Stimulated activated naive CD8-positive, alpha-beta T cell treated with anti-CD3 and anti-CD28 coated beads, Interleukin-15, amount 100 ng/mL, for 72 hours (primary cell): ENCODE data around the gene SLK.
A peak's percentile ranks its signal among the peaks of the same experiment; 100 is the strongest.

Experiments
- ATAC-seq: fragments of 150-1000 bp; cut with Tn5 transposase; 2 replicates; pipeline ENCODE4 v1.10.0; 2021; ENCODE audit warnings: mild to moderate bottlenecking, moderate library complexity
- DNase-seq, 2 donors: peaks; one replicate each; pipeline ENCODE4 v3.0.0; 2021 to 2022
- H3K27ac Mint-ChIP-seq, 2 donors: one replicate each; pipeline ENCODE4 v1.8.0; 2022; ENCODE audit warnings: mild to moderate bottlenecking in 2 of 2, mixed read lengths in 2 of 2, moderate library complexity in 2 of 2
- H3K27me3 Mint-ChIP-seq: one replicate; pipeline ENCODE4 v1.8.0; 2022; ENCODE audit warnings: mixed read lengths
- H3K4me1 Mint-ChIP-seq: one replicate; pipeline ENCODE4 v1.8.0; 2022; ENCODE audit warnings: mild to moderate bottlenecking, mixed read lengths
- H3K4me3 Mint-ChIP-seq, 2 donors: one replicate each; pipeline ENCODE4 v1.8.0; 2022; ENCODE audit warnings: mild to moderate bottlenecking in 2 of 2, mixed read lengths in 2 of 2, moderate library complexity in 1 of 2
- H3K9me3 Mint-ChIP-seq, 2 donors: one replicate each; pipeline ENCODE4 v1.8.0; 2022; ENCODE audit warnings: mixed read lengths in 2 of 2

The SLK gene

DNA sequence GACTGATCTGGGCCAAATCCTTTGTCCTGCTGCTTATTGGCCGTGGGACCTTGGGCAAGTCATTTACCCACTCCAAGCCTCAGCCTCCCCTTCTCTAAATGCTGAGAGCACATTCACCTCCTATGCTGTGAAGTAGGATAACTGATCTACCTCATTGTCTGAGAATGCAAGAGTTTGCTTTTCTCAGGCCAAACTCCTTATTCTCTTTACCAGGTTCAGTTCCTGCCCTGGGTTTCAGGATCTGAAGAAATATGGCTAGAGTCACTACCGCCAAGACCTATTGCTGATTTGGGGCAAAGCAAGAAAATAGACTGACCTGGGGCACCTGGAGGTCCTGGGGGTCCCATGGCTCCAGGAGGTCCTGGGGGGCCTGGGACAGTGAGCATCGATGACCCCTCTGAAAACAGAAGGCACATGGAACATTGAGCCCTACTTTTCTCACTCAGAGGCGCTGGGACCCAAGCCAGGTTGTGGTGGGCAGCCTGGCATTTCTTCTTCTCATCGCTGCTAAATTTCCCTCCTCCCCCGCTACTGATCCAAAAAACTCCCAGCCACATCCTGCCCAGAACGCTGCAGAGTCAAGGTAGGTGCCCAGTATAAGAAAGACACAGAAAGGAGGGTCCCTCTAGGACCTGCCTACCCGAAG, 76.4 kb downstream of the SLK start:
- Mint-ChIP-seq H3K27me3 (no peaks in the 10 kb centered on the region), H3K4me3 (no peak overlapping the region), H3K9me3 (no peaks in the 10 kb centered on the region), H3K4me1 (peaks cover 6% of the 10 kb centered on the region), H3K27ac (peak overlapping the region; percentile 42 to 57)
- ATAC-seq (peak; percentile 36), DNase-seq (no peak)

DNA sequence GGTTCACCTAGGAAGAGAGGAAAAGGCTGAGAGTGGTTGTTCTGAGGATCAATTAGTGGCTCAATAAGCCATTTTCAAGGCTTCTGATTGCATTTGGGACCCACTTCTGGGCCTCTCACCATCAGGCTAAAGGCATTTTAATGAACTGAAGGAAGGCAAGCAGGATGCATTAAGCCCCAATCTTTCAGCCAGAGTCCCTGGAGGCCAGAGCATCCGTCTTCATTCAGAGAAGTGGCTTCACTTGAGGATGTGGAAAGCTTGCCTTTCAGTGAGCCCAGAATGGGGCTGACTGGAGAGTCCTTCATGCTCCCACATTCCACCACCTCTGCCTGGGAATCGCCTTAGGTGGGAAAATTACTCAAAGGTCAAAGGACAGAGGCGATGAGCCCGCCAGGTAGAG, 76.9 kb downstream of the SLK start:
- H3K4me1 Mint-ChIP-seq, result peaks cover 6% of the 10 kb centered on the region
- H3K9me3 Mint-ChIP-seq, result no peaks in the 10 kb centered on the region
- H3K27ac Mint-ChIP-seq, result peak overlapping the region in 1 of 2 donors; percentile 21
- ATAC-seq (no peak), DNase-seq (no peak)
- no peak overlapping the region for H3K4me3 Mint-ChIP-seq
- no peaks in the 10 kb centered on the region for H3K27me3 Mint-ChIP-seq

DNA sequence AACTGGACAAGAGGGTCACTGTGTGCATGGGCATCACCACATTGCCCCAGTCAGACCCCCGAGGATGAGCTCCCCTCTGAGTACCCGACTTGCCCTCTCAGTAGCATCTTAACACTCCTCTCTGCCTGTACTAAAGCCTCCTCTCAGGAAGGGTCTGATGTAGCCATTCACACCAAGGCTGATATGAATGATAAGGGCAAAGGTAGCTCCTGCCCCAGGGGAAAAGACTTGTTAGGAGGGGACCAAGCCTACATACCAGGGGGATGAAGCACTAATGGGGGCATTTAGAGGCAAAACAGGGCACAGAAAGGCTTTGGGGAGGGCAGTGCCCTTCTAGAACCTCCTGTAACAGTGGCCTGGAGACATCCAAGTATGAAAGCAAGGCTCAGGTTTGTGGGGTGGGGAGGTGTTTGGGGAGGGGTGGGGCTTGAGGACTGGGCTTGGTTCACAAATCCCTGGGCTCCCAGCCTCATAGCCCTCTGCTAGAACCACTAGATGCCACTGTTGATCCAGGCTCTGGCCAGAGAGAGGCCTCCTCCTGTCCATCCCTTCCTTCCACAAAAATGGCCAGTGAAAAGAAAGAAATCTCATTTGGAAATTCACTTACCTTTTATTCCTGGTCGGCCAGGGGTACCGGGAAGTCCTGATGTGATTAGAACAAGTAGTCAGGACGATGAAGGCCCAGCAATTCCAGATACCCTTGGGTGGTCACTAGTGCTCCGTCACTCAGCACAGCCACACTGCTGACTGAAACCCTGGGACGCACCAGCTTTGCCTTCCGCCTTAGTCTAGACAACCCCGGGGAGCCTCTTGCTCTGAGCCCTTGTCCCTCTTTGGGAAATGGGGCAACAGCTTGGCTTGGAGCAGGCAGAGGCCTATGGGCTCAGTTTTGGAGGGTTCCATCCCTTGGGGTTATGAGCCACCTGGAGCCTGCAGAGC, 78.5 kb downstream of the SLK start:
- H3K27me3 Mint-ChIP-seq, result no peaks in the 10 kb centered on the region
- no peak overlapping the region for H3K4me3 Mint-ChIP-seq
- ATAC-seq (peak; percentile 55), DNase-seq (no peak)
- H3K9me3 Mint-ChIP-seq, result no peaks in the 10 kb centered on the region
- H3K27ac Mint-ChIP-seq, result no peak overlapping the region
- H3K4me1 Mint-ChIP-seq, result peaks cover 6% of the 10 kb centered on the region

DNA sequence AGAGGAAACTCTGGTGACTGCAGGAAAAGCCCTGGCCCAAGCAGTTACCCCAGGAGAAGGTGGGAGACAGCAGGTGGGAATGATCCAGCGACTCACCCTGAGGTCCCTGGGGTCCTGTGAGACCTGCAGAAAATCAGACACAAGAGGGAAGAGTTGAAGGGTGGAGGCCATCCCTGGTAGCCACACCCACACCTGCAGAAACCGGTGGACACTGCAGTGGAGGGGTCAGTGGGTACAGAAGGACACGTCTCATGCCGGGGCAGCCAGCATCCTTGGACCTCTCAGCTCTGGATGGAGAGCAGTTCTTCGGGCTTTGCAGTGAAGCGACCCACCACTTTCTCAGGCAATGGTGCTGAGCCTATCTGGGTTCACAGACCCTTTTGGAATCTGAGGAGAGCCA, 79.7 kb downstream of the SLK start:
- H3K27ac Mint-ChIP-seq, result no peak overlapping the region

DNA sequence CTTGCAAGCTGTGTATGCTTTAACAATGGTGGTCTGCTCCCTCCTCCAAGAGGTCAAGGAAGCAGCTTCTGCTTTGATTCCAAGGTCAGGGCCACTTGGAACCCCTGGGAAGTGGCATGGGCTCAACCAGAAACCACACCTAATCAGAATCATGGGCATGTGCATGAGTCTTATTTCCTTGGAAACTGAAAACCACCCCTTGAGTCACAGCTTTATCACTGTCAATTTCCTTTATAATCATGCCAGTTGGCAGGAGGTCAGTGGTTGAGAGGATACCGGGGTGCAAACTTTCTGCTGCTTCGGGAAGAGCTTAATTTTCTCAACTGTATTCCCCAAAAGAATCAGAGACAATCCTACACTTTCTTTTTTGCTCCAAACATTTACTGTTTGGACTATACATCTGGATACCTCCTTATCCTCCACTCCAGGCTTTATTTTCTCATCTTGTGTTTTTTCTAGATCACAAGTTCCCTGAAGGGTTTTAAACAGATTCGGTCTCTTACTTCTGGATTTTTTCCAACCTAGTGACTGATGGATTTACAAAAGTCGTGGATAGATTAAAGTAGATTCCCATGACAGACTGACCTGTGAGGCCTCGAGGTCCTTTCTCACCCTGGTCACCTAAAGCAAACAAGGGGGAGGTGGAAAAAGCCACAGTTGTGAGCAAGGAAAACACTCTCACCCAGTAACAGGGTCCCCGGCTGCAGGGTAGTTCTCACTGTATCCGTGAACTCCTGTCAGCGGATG, 82.7 kb downstream of the SLK start:
- Mint-ChIP-seq H3K9me3 (no peaks in the 10 kb centered on the region), H3K4me1 (no peaks in the 10 kb centered on the region), H3K27me3 (no peaks in the 10 kb centered on the region), H3K4me3 (no peak overlapping the region), H3K27ac (no peak overlapping the region)
- ATAC-seq (no peak), DNase-seq (no peak)

More for the DNA sequence above, 79.7 kb downstream of the SLK start:
- DNase-seq (no peak), ATAC-seq (no peak)
- H3K27me3 Mint-ChIP-seq, result no peaks in the 10 kb centered on the region
- H3K4me1 Mint-ChIP-seq, result peaks cover 6% of the 10 kb centered on the region
- no peaks in the 10 kb centered on the region for H3K9me3 Mint-ChIP-seq
- no peak overlapping the region for H3K4me3 Mint-ChIP-seq

DNA sequence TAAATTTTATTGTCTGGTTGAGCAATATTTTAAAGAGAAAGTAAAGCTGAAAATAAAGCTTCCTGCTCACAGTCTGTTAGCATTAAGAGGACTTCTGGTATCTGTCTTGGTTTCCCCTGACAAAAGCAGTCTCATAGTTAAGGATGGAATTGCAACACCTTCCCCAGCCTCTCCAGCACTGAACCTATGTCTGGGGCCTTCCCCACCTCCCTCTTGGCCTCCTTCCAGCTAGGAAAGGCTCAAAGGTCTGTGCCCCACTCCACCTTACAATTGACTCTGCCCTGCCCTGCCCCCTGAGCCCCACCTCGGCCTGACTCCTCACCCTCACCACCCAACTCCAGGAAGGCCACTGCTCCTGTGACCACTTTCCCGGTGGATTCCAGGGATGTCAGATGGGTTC, 85.5 kb downstream of the SLK start:
- no peaks in the 10 kb centered on the region for H3K4me1 Mint-ChIP-seq
- H3K9me3 Mint-ChIP-seq, result no peaks in the 10 kb centered on the region
- H3K27ac Mint-ChIP-seq, result no peak overlapping the region
- H3K27me3 Mint-ChIP-seq, result no peaks in the 10 kb centered on the region
- ATAC-seq (no peak), DNase-seq (no peak)
- no peak overlapping the region for H3K4me3 Mint-ChIP-seq

DNA sequence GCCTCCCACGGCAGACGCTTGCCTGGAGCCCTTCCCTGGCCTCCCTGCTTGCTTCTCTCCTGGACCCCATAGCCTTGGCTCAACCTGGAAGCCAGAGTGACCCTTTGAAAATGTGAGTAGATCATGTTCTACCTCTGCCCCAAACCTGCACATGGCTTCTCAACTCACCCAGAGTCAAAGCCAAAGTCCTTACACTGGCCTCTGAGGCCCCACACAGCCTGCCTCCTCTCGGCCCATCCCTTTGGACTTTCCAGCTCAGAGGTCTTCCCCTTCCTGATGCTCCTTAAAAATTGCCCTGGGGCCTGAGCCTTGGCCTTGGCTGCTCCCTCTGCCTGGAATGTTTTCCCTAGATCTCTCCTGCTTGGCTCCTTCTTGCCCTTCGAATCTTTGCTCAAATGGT, 86.3 kb downstream of the SLK start:
- Mint-ChIP-seq H3K27ac (peak overlapping the region; percentile 36 to 56), H3K4me3 (no peak overlapping the region), H3K27me3 (no peaks in the 10 kb centered on the region), H3K9me3 (no peaks in the 10 kb centered on the region), H3K4me1 (no peaks in the 10 kb centered on the region)
- ATAC-seq (no peak), DNase-seq (no peak)

DNA sequence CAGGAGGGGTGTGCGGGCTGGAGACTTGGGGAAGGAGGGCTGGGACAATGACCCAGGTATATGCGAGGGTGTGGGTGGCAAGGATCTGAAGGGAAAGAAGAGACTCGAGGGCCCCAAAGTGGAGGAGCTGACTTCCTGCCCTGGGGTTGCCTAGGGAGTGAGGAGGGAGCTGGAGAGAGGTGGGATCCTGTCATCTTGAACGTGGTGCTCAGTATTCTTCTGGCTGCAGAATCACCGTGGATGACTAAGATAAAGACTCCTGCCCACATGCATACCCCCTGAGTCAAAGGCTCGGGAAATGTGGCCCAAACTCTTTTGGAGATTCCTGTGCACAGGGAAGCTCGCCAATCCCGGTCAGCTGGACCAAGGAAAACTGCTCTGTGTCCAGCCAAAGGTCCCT, 87.5 kb downstream of the SLK start:
- Mint-ChIP-seq H3K4me3 (no peak overlapping the region), H3K27me3 (no peaks in the 10 kb centered on the region), H3K4me1 (no peaks in the 10 kb centered on the region), H3K27ac (peak overlapping the region in 1 of 2 donors; percentile 4), H3K9me3 (no peaks in the 10 kb centered on the region)
- DNase-seq, result no peak
- no peak for ATAC-seq

DNA sequence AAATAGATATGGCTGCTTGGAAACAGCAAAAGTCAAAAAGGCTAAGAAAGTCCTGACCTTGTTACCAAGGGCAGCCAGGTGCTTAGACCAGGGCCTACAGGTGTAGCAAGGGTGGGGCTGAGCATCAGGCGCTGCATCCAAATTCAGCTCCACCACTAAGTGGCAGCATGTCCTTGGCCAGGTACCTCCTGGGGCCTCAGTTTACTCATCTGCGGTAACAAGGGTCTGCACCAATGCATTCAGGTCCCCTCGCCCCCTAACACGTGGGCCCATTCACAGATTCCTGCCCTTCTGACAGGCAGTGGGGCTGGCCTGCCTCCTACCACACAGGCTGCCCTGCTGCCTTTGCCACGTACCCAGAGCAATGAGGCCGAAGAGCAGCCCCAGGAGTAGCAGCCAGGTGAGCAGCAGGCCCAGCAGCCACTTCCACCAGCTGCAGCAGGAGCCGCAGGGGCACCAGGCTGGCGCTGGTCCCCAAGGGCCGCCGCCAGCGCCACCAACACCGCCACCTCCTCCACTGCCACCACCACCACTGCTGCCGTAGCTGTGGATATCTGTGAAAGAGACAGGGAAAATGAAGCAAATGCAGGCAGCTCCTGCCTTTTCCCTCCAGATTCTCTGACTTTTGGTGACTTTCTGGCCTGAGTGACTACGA, 89.8 kb downstream of the SLK start:
- Mint-ChIP-seq H3K27me3 (no peaks in the 10 kb centered on the region), H3K4me1 (no peaks in the 10 kb centered on the region), H3K27ac (no peak overlapping the region), H3K4me3 (no peak overlapping the region), H3K9me3 (no peaks in the 10 kb centered on the region)
- ATAC-seq, result no peak
- DNase-seq, result no peak

DNA sequence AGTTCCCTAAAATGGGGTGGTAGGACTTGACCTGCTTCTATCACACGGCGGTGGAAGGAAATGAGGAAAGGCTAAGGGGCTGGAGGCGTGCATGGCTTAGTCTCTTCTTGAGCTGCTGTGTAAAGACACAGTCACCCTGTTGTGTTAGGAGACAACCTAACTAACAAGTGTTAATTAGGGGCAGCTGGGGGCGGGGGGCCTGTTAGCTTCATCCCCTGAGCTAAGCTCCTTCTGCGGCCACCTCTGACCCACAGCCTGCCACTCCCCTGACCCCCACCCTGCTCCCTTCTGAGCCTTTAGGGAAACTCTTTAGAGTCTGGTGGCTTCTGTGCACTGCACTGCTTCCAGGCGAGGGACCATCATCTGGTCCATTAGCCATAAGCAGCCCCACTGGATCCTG, 90.8 kb downstream of the SLK start:
- Mint-ChIP-seq H3K27ac (no peak overlapping the region), H3K9me3 (no peaks in the 10 kb centered on the region), H3K4me1 (no peaks in the 10 kb centered on the region), H3K27me3 (no peaks in the 10 kb centered on the region), H3K4me3 (no peak overlapping the region)
- DNase-seq, result no peak
- ATAC-seq, result no peak

DNA sequence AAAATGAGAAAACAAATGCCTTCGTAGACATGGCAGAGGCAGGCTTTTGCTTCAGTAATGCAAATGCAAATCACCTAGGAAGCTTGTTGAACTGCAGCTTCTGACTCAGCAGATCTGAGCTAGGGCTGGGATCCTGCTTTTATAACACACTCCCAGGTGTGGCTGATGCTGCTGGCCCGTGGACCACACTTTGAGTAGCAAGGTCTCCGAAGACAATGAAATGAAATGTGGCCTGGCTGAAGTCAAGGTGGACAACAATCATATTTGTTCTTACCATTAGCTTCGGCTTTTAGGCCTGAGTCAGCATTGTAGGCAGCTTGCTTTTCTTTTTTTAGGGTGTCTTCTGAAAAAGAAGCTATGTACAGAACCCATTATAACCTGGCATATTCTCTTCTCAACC, 92.4 kb downstream of the SLK start:
- H3K4me1 Mint-ChIP-seq, result no peaks in the 10 kb centered on the region
- ATAC-seq (no peak), DNase-seq (no peak)
- no peak overlapping the region for H3K4me3 Mint-ChIP-seq
- no peaks in the 10 kb centered on the region for H3K27me3 Mint-ChIP-seq
- H3K27ac Mint-ChIP-seq, result no peak overlapping the region
- no peaks in the 10 kb centered on the region for H3K9me3 Mint-ChIP-seq

DNA sequence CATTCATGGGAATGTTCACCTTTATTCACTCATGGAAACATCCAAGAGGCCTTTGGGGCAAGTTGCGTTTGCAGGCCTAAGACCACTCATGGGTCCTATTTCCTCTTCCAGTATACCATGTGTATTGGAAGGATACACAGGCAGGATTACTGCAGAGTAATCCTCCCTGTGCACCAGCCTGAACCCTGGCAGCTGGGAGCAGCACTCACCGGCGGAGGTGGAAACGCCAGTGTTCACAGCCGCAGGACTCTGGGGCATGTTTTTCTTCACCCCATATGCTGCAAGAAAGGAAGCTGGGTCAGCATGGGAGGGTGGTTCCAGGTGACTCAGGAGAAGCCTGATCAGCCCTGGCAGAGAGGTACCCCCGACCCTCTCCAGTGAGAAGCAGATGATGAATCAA, 94.3 kb downstream of the SLK start:
- no peaks in the 10 kb centered on the region for H3K27me3 Mint-ChIP-seq
- no peak overlapping the region for H3K27ac Mint-ChIP-seq
- ATAC-seq, result no peak
- H3K9me3 Mint-ChIP-seq, result no peaks in the 10 kb centered on the region
- DNase-seq, result no peak
- no peaks in the 10 kb centered on the region for H3K4me1 Mint-ChIP-seq
- no peak overlapping the region for H3K4me3 Mint-ChIP-seq

DNA sequence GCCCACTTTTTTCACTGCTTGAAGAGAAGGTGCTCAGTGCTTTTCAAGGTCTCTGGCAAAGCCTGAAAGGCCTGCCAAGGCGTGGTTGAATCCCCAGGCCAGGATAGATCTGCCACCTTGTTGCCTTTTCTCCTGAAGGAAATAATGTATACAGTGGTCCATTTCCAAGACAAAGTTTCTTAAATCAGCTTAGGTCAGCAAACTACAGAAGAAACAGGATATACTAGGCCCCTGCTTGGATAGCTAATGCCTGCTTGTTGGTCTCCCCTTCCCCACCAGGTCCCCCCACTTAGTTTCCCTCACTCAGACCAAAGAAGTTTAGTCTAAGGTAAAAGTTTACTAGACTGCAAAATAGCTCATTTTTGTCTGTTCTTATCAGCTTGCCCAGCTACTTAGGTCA, 98.8 kb downstream of the SLK start:
- Mint-ChIP-seq H3K4me1 (no peaks in the 10 kb centered on the region), H3K27ac (no peak overlapping the region), H3K4me3 (no peak overlapping the region), H3K9me3 (no peaks in the 10 kb centered on the region), H3K27me3 (no peaks in the 10 kb centered on the region)
- no peak for DNase-seq
- no peak for ATAC-seq

DNA sequence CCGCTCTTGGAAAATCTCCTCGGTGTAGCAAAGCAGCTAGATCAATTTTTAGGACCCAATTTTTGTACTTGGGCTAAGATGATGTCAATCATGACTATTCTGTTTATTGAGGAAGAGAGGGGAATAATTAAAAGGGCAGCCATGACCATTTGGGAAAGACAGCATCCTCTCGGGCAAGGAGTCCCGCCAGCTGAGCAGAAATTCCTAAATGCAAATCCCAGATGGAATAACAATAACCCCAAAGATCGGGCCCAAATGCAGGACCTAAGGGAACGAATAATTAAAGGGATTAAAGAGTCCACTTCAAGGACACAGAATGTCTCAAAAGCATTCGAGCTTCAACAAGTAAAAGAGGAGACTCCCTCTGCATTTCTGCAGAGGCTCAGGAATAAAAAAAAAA, 100.0 kb downstream of the SLK start:
- no peaks in the 10 kb centered on the region for H3K4me1 Mint-ChIP-seq
- H3K4me3 Mint-ChIP-seq, result no peak overlapping the region
- peak overlapping the region in 1 of 2 donors; percentile 10 for H3K27ac Mint-ChIP-seq
- no peak for DNase-seq
- no peak for ATAC-seq
- no peaks in the 10 kb centered on the region for H3K27me3 Mint-ChIP-seq
- H3K9me3 Mint-ChIP-seq, result no peaks in the 10 kb centered on the region

DNA sequence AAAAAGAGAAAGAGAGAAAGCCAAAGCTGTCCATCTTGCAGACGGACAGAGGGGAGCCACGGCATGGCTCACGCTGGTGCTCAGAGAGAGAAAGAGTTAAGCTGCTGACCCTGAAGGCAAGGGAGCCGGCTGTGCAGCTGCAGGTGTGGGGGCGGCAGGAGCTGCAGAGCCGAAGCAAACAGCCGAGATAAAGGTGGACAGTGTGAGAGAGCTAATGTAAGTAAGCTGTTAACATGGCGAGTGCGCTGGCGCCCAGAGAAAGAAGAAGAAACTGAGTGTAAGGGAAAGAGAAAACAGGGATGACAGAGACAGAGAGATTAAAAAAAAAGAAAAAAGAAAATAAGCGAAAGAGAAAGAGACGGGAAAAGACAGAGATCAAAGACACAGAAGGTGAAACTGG, 100.6 kb downstream of the SLK start:
- H3K4me3 Mint-ChIP-seq, result no peak overlapping the region
- H3K9me3 Mint-ChIP-seq, result no peaks in the 10 kb centered on the region
- no peak for DNase-seq

More for the DNA sequence above, 100.6 kb downstream of the SLK start:
- H3K27ac Mint-ChIP-seq, result no peak overlapping the region
- H3K4me1 Mint-ChIP-seq, result no peaks in the 10 kb centered on the region
- no peaks in the 10 kb centered on the region for H3K27me3 Mint-ChIP-seq
- ATAC-seq, result no peak
